Measurements from ENCODE around the gene NDUFB2.
"Not testable (repeated sequence)": the region's sequence is repeated elsewhere in the genome, so short reads cannot be mapped to it uniquely, and the experiment has no call there.

Gene NDUFB2

GRCh38 chr7:140669352-140669751 is 27.2 kb upstream of the NDUFB2 start:
- H3K9me3 ChIP-seq (ENCODE audit: low read depth, low read length), result no peaks in the 10 kb centered on the region
- H3K36me3 ChIP-seq (ENCODE audit: insufficient read depth, low read length), result no peaks in the 10 kb centered on the region
- no peak for DNase-seq (ENCODE audit: low read depth, low spot score)
- no peak overlapping the region for H3K9ac ChIP-seq (ENCODE audit: insufficient read length)
- no peak overlapping the region for H3K27ac ChIP-seq
- no peak overlapping the region for H3K4me3 ChIP-seq
- TF ChIP-seq POLR2AphosphoS5 (IDR thresholded peaks at IDR 0.05; ENCODE audit: borderline replicate concordance, low read depth, low read length), result no peak
- TF ChIP-seq EZH2 (IDR thresholded peaks at IDR 0.05), result no peak
- no peak for TF ChIP-seq FOXP2 (optimal IDR thresholded peaks at IDR 0.05; ENCODE audit: control extremely low read depth, extremely low read length, insufficient read depth)

- not testable (repeated sequence) for H3K9ac ChIP-seq (ENCODE audit: insufficient read length); H3K9me3 ChIP-seq (ENCODE audit: low read depth, low read length); H3K27ac ChIP-seq; DNase-seq (ENCODE audit: low read depth, low spot score); H3K4me3 ChIP-seq; H3K36me3 ChIP-seq (ENCODE audit: insufficient read depth, low read length)
These were observed 26.6 kb upstream of the NDUFB2 start for GRCh38 chr7:140669862-140670261.

GRCh38 chr7:140670343-140670935 is 26.1 kb upstream of the NDUFB2 start:
- no peak overlapping the region for H3K4me3 ChIP-seq
- no peak for DNase-seq (ENCODE audit: low read depth, low spot score)
- no peaks in the 10 kb centered on the region for H3K9me3 ChIP-seq (ENCODE audit: low read depth, low read length)
- H3K27ac ChIP-seq, result no peak overlapping the region
- no peaks in the 10 kb centered on the region for H3K36me3 ChIP-seq (ENCODE audit: insufficient read depth, low read length)
- no peak overlapping the region for H3K9ac ChIP-seq (ENCODE audit: insufficient read length)
- TF ChIP-seq POLR2AphosphoS5 (IDR thresholded peaks at IDR 0.05; ENCODE audit: borderline replicate concordance, low read depth, low read length), result no peak

- no peak overlapping the region for H3K9ac ChIP-seq (ENCODE audit: insufficient read length)
- 0 out of 2 replicates have a peak, but pooled peaks cover 4% of the 10 kb centered on the region for H3K36me3 ChIP-seq (ENCODE audit: insufficient read depth, low read length)
- H3K9me3 ChIP-seq (ENCODE audit: low read depth, low read length), result no peaks in the 10 kb centered on the region
- no peak overlapping the region for H3K27ac ChIP-seq
- no peak for DNase-seq (ENCODE audit: low read depth, low spot score)
- TF ChIP-seq POLR2AphosphoS5 (IDR thresholded peaks at IDR 0.05; ENCODE audit: borderline replicate concordance, low read depth, low read length) (no peak), FOXP2 (optimal IDR thresholded peaks at IDR 0.05; ENCODE audit: control extremely low read depth, extremely low read length, insufficient read depth) (no peak), EZH2 (IDR thresholded peaks at IDR 0.05) (no peak)
- no peak overlapping the region for H3K4me3 ChIP-seq
These were observed 24.5 kb upstream of the NDUFB2 start for GRCh38 chr7:140671966-140672365.

GRCh38 chr7:140672382-140673062 is 24.0 kb upstream of the NDUFB2 start, which contains the start of gene ADCK2:
TSS of gene ADCK2 (plus strand) at chr7:140672945. CDS start at chr7:140673331, 386 bp downstream.
- Histone ChIP-seq H3K4me3 (peak within 1 kb of the TSS; percentile 91), H3K9me3 (ENCODE audit: low read depth, low read length) (no peaks in the 10 kb centered on the region), H3K27ac (no peak within 1 kb of the TSS), H3K36me3 (ENCODE audit: insufficient read depth, low read length) (0 out of 2 replicates have a peak, but pooled peaks cover 4% of the 10 kb centered on the region), H3K9ac (ENCODE audit: insufficient read length) (peak within 1 kb of the TSS; percentile 71)
- no peak for DNase-seq (ENCODE audit: low read depth, low spot score)
- TF ChIP-seq FOXP2 (optimal IDR thresholded peaks at IDR 0.05; ENCODE audit: control extremely low read depth, extremely low read length, insufficient read depth) (no peak), POLR2AphosphoS5 (IDR thresholded peaks at IDR 0.05; ENCODE audit: borderline replicate concordance, low read depth, low read length) (no peak), EZH2 (IDR thresholded peaks at IDR 0.05) (no peak)

GRCh38 chr7:140673063-140673773 is 23.3 kb upstream of the NDUFB2 start:
- no peak for TF ChIP-seq EZH2 (IDR thresholded peaks at IDR 0.05)
- peak; percentile 56; the same call in 1 of the 2 replicates for TF ChIP-seq POLR2AphosphoS5 (IDR thresholded peaks at IDR 0.05; ENCODE audit: borderline replicate concordance, low read depth, low read length)
- no peak for TF ChIP-seq FOXP2 (optimal IDR thresholded peaks at IDR 0.05; ENCODE audit: control extremely low read depth, extremely low read length, insufficient read depth)
- H3K36me3 ChIP-seq (ENCODE audit: insufficient read depth, low read length), result 0 out of 2 replicates have a peak, but pooled peaks cover 4% of the 10 kb centered on the region
- H3K9me3 ChIP-seq (ENCODE audit: low read depth, low read length), result no peaks in the 10 kb centered on the region
- DNase-seq (ENCODE audit: low read depth, low spot score), result no peak
- no peak overlapping the region for H3K27ac ChIP-seq
- peak overlapping the region; percentile 91 for H3K4me3 ChIP-seq
- H3K9ac ChIP-seq (ENCODE audit: insufficient read length), result peak overlapping the region; percentile 71

GRCh38 chr7:140673774-140674155 is 22.7 kb upstream of the NDUFB2 start:
- H3K27ac ChIP-seq, result no peak overlapping the region
- no peaks in the 10 kb centered on the region for H3K9me3 ChIP-seq (ENCODE audit: low read depth, low read length)
- 0 out of 2 replicates have a peak, but pooled peaks cover 4% of the 10 kb centered on the region for H3K36me3 ChIP-seq (ENCODE audit: insufficient read depth, low read length)
- H3K9ac ChIP-seq (ENCODE audit: insufficient read length), result no peak overlapping the region
- no peak for DNase-seq (ENCODE audit: low read depth, low spot score)
- TF ChIP-seq POLR2AphosphoS5 (IDR thresholded peaks at IDR 0.05; ENCODE audit: borderline replicate concordance, low read depth, low read length), result no peak
- TF ChIP-seq FOXP2 (optimal IDR thresholded peaks at IDR 0.05; ENCODE audit: control extremely low read depth, extremely low read length, insufficient read depth), result no peak
- no peak for TF ChIP-seq EZH2 (IDR thresholded peaks at IDR 0.05)
- H3K4me3 ChIP-seq, result peak overlapping the region; percentile 91

- H3K4me3 ChIP-seq, result peak overlapping the region; percentile 91
- H3K36me3 ChIP-seq (ENCODE audit: insufficient read depth, low read length), result 0 out of 2 replicates have a peak, but pooled peaks cover 4% of the 10 kb centered on the region
- H3K9me3 ChIP-seq (ENCODE audit: low read depth, low read length), result no peaks in the 10 kb centered on the region
- TF ChIP-seq EZH2 (IDR thresholded peaks at IDR 0.05), result no peak
- TF ChIP-seq FOXP2 (optimal IDR thresholded peaks at IDR 0.05; ENCODE audit: control extremely low read depth, extremely low read length, insufficient read depth), result no peak
- no peak for TF ChIP-seq POLR2AphosphoS5 (IDR thresholded peaks at IDR 0.05; ENCODE audit: borderline replicate concordance, low read depth, low read length)
- no peak for DNase-seq (ENCODE audit: low read depth, low spot score)
- no peak overlapping the region for H3K9ac ChIP-seq (ENCODE audit: insufficient read length)
- no peak overlapping the region for H3K27ac ChIP-seq
These were observed 22.1 kb upstream of the NDUFB2 start for GRCh38 chr7:140674356-140674800.

Measured in SK-N-MC (cell line).